ENCODE data around the gene CEP68.
A peak's percentile ranks its signal among the peaks of the same experiment; 100 is the strongest.

CEP68 gene

DNA sequence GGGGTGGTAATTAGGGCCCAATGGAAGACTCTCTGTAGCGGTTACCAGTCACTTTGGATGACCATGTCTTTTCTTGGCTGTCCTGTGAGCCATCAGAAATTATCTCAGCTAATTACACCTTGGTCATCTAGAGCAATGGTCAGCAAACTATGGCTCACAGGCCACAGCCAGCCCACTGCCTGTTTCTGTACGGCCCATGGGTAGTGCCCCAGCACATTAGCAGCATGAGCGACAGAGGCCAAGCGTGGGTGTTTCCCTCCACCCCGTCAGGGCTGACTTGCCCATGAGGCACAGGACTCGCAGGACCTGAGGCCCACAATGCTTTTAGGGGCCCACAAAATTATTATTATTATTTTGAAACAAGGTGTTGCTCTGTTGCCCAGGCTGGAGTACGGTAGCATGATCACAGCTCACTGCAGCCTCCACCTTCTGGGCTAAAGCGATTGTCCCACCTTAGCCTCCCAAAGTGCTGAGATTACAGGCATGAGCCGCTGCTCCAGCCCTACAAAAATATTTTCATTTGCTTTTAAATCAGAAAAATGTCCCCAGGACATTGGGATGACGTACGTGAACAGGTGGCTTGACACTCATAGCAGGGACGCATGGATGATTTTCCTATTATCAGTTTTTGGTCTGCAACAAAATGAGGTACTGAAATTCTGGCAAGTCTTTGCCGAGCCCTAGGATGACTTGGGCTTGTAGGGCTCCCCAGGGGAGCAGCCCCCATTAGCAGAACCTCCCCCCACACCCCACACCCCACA lies 29.3 kb upstream of the CEP68 start:
- H3K27me3 ChIP-seq (replicated peaks; ENCODE audit: control insufficient read depth, insufficient read depth, low read length) = no peaks in the 10 kb centered on the region
- DNase-seq (ENCODE audit: extremely low read depth, insufficient read length) = peak; percentile 52
- no peak overlapping the region for H3K4me3 ChIP-seq (replicated peaks; ENCODE audit: low read depth, low read length)
- H3K36me3 ChIP-seq (ENCODE audit: control insufficient read depth, insufficient read depth, low read length) = peaks cover 5% of the 10 kb centered on the region
- TF ChIP-seq, protein P1, sequence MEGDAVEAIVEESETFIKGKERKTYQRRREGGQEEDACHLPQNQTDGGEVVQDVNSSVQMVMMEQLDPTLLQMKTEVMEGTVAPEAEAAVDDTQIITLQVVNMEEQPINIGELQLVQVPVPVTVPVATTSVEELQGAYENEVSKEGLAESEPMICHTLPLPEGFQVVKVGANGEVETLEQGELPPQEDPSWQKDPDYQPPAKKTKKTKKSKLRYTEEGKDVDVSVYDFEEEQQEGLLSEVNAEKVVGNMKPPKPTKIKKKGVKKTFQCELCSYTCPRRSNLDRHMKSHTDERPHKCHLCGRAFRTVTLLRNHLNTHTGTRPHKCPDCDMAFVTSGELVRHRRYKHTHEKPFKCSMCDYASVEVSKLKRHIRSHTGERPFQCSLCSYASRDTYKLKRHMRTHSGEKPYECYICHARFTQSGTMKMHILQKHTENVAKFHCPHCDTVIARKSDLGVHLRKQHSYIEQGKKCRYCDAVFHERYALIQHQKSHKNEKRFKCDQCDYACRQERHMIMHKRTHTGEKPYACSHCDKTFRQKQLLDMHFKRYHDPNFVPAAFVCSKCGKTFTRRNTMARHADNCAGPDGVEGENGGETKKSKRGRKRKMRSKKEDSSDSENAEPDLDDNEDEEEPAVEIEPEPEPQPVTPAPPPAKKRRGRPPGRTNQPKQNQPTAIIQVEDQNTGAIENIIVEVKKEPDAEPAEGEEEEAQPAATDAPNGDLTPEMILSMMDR (IDR thresholded peaks at IDR 0.05; ENCODE audit: insufficient read depth, low read length, poor library complexity, severe bottlenecking) = no peak

DNA sequence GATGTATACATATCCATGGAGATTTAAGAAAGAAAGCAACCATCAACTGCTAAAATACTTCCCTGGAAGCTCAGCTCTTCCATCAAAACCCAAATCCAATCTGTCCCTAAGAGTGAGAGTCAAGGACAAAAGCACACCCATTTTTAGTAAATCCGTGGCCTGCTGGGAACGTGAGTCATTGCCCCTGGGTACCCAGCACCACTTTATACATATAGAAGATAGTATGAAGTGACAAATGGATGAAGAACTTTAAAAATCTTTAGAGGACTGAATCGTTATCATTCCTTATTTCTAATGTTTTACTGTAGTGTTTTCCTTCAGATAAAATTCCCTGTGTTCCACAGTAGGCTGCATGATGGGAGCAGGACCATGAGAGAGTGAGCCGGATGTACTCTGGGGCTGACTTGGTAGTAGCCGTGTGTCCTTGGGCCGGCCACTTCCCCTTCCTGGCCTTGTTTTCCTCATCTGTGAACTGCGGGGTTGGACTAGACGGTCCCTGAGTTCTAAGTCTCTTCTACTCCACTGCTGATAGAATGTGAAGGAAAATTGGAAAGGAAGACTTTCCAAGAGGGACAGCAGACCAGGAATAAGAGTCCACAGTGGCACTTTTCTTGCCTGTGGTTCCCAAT lies 28.5 kb upstream of the CEP68 start:
- TF ChIP-seq, protein P1 (IDR thresholded peaks at IDR 0.05; ENCODE audit: insufficient read depth, low read length, poor library complexity, severe bottlenecking) = no peak
- Histone ChIP-seq H3K27me3 (replicated peaks; ENCODE audit: control insufficient read depth, insufficient read depth, low read length) (no peaks in the 10 kb centered on the region), H3K4me3 (replicated peaks; ENCODE audit: low read depth, low read length) (no peak overlapping the region), H3K36me3 (ENCODE audit: control insufficient read depth, insufficient read depth, low read length) (peaks cover 5% of the 10 kb centered on the region)
- DNase-seq (ENCODE audit: extremely low read depth, insufficient read length) = no peak

DNA sequence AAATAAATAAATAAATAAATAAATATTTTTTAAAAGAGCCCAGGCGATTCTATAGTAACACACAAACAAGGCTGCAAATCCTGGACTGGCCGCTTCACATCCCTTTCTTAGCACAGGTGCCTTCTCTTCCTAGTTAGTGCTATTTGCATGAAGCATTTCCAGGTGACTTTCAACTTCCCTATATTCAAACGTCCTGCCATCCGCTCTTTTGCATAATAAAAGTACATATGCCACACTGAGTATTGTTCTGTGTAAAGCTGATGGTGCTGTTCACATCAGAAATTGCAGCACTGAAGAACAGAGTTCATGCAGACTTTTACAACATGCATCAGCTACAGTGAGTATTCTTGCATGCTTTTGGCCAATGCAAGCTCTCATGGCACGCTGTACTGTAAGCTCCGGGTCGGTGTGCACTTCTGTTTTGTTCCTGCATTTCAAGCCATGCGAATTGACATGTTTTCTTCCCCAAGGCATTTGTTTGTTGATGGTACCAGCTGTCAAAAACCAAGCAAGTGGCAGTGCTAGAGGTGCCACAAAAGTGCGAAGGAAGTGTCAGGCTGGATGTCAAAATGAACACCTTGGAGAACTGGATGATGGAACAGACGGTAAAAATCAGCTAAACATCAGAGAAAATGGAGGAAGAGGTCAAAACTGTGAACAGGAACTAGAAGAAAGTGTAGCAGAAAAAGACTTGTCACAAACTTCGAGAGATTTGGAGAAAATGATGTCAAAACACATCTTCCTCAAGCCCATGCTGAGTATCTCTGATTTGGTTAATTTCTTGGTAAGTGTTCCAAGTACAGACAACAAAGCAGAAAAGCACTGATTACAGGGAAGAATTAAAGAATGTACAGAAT lies 25.5 kb upstream of the CEP68 start:
- TF ChIP-seq, protein P1 (IDR thresholded peaks at IDR 0.05; ENCODE audit: insufficient read depth, low read length, poor library complexity, severe bottlenecking) = no peak
- DNase-seq (ENCODE audit: extremely low read depth, insufficient read length) = peak; percentile 45
- peak overlapping the region; percentile 28 for H3K4me3 ChIP-seq (replicated peaks; ENCODE audit: low read depth, low read length)

DNA sequence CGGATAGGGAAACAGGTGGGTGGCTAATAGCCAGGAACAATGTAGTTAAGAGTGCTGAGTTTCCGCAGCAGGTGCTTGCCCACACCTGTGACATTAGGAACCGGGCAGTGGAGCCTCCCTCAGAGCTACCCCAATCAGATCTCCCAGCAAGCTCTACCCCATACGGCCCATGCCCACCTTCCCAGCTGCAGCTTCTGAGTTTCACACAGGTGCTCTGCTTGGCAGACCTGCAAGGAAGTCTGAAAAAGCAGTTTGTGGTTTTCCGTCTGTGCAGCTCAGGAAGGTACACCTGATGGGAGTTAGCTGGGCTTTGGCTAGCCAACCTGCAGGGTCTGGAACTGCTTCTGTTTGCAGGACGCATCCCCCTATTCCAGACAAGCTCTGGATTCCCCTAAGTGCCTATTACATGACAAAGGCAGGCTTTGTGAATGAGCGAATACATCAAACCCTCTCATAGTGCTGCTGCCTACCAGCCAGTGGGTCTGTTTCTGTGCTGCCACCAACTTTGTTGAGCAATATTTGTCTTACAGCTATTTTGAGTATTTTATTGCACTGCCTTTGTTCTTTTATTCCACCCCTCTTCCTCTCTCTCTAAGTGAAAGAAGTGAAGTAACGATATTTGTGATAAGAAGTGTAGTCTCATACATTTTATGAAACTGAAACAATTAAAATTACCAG lies 24.7 kb upstream of the CEP68 start:
- Histone ChIP-seq H3K36me3 (ENCODE audit: control insufficient read depth, insufficient read depth, low read length) (no peaks in the 10 kb centered on the region), H3K27me3 (replicated peaks; ENCODE audit: control insufficient read depth, insufficient read depth, low read length) (no peaks in the 10 kb centered on the region), H3K4me3 (replicated peaks; ENCODE audit: low read depth, low read length) (peak overlapping the region; percentile 28)
- TF ChIP-seq, protein P1 (IDR thresholded peaks at IDR 0.05; ENCODE audit: insufficient read depth, low read length, poor library complexity, severe bottlenecking) = no peak
- DNase-seq (ENCODE audit: extremely low read depth, insufficient read length) = peak; percentile 52

More for the DNA sequence above, 25.5 kb upstream of the CEP68 start:
- Histone ChIP-seq H3K27me3 (replicated peaks; ENCODE audit: control insufficient read depth, insufficient read depth, low read length) (no peaks in the 10 kb centered on the region), H3K36me3 (ENCODE audit: control insufficient read depth, insufficient read depth, low read length) (no peaks in the 10 kb centered on the region)
